SK-N-SH (cell line): ENCODE measurements around the gene PRG3. TPM values are rescaled to one million over a fixed set of nuclear protein-coding genes. Genes with fewer than 3 reads are reported as not detected.

Source experiments
- CTCF ChIA-PET: fragments of 300-600, 350-600 bp; formaldehyde crosslinking; extraction: SDS; loops from one replicate; lab custom pipeline; 2021; lab: Yijun Ruan, JAX
- POLR2A ChIA-PET: fragments of 350-600 bp; sonication (Branson Sonifier 250); formaldehyde crosslinking; extraction: SDS; loops from one replicate; lab custom pipeline; 2020; ENCODE audit warnings: antibody characterized with exemption, inconsistent platforms; lab: Yijun Ruan, JAX
- DNase-seq: peaks from one replicate; pipeline ENCODE4 v3.0.0; 2012
- H2AFZ ChIP-seq: fragments of 200-600 bp; sonication (generic); 2 replicates; pipeline ENCODE4 v1.8.1; 2016; ENCODE audit warnings: antibody characterized with exemption, mild to moderate bottlenecking, low read depth
- H3F3A ChIP-seq: fragments of 200-600 bp; sonication (generic); replicated peaks from 2 replicates; pipeline ENCODE3; 2016; ENCODE audit warnings: antibody characterized with exemption, mild to moderate bottlenecking; ENCODE audit not compliant: insufficient read depth
- H3K27ac ChIP-seq, 2 experiments: fragments of 200-500 bp in 1 of 2; fragments of 200-600 bp in 1 of 2; sonication (Bioruptor generic) in 1 of 2; sonication (generic), shearing (Covaris generic) in 1 of 2; 2 replicates each; pipeline versions ENCODE4 v1.5.1 to v1.6.1; 2014 to 2016; ENCODE audit warnings: low read depth in 2 of 2, inconsistent platforms in 1 of 2, low read length in 1 of 2, mild to moderate bottlenecking in 1 of 2, mixed read lengths in 1 of 2
- H3K27me3 ChIP-seq: fragments of 200-600 bp; sonication (generic), shearing (Covaris generic); 2 replicates; pipeline ENCODE4 v1.6.1; 2016; ENCODE audit warnings: mixed run types; ENCODE audit not compliant: insufficient read depth
- H3K36me3 ChIP-seq, 2 experiments: fragments of 200-500 bp in 1 of 2; fragments of 200-600 bp in 1 of 2; sonication (Bioruptor generic) in 1 of 2; sonication (generic) in 1 of 2; replicated peaks in 1 of 2; 2 replicates each; pipeline versions ENCODE3 to v1.5.1; 2014 to 2016; ENCODE audit warnings: low read length in 1 of 2, mild to moderate bottlenecking in 1 of 2; ENCODE audit not compliant: insufficient read depth in 2 of 2, control insufficient read depth in 1 of 2
- H3K4me1 ChIP-seq, 2 experiments: fragments of 200-500 bp in 1 of 2; fragments of 200-600 bp in 1 of 2; sonication (Bioruptor generic) in 1 of 2; sonication (generic), shearing (Covaris generic) in 1 of 2; 2 replicates each; pipeline versions ENCODE4 v1.5.1 to v1.6.1; 2014 to 2016; ENCODE audit warnings: low read depth in 1 of 2, low read length in 1 of 2, mixed run types in 1 of 2; ENCODE audit not compliant: insufficient read depth in 2 of 2, control insufficient read depth in 1 of 2
- H3K4me2 ChIP-seq: fragments of 200-600 bp; sonication (generic), shearing (Covaris generic); 2 replicates; pipeline ENCODE4 v1.6.1; 2017; ENCODE audit warnings: mixed run types
- H3K4me3 ChIP-seq, 2 experiments: fragments of 200-500 bp in 1 of 2; fragments of 200-600 bp in 1 of 2; sonication (Bioruptor generic) in 1 of 2; sonication (generic), shearing (Covaris generic) in 1 of 2; 2 replicates each; pipeline versions ENCODE4 v1.5.1 to v1.8.1; 2014 to 2016; ENCODE audit warnings: low read depth in 2 of 2, inconsistent platforms in 1 of 2, low read length in 1 of 2, mild to moderate bottlenecking in 1 of 2, mixed read lengths in 1 of 2, moderate library complexity in 1 of 2
- H3K79me2 ChIP-seq: fragments of 200-600 bp; sonication (generic); 2 replicates; pipeline ENCODE4 v1.8.1; 2017; ENCODE audit warnings: mild to moderate bottlenecking; ENCODE audit not compliant: insufficient read depth
- H3K9ac ChIP-seq: fragments of 200-600 bp; sonication (generic); 2 replicates; pipeline ENCODE4 v1.6.1; 2017; ENCODE audit warnings: mixed run types
- H3K9me2 ChIP-seq: fragments of 200-600 bp; sonication (generic); 2 replicates; pipeline ENCODE4 v1.6.1; 2017; ENCODE audit warnings: mixed run types
- H3K9me3 ChIP-seq: fragments of 200-600 bp; sonication (generic); 2 replicates; pipeline ENCODE4 v1.6.1; 2017; ENCODE audit warnings: mixed run types, mild to moderate bottlenecking, moderate library complexity
- H4K20me1 ChIP-seq: fragments of 200-600 bp; sonication (generic); 2 replicates; pipeline ENCODE4 v1.6.1; 2017; ENCODE audit warnings: mild to moderate bottlenecking, mixed run types; ENCODE audit not compliant: insufficient read depth
- ELF1 ChIP-seq: IDR thresholded peaks from 2 replicates; pipeline ENCODE4 v1.4.0; 2012
- EP300 ChIP-seq, 2 experiments: IDR thresholded peaks; 2 replicates each; pipeline versions ENCODE4 v1.4.0 to v1.6.1; 2012; ENCODE audit warnings: borderline replicate concordance in 1 of 2, low read depth in 1 of 2, low read length in 1 of 2
- FOSL2 ChIP-seq: IDR thresholded peaks from 2 replicates; pipeline ENCODE4 v1.4.0; 2012; ENCODE audit warnings: low read depth, mild to moderate bottlenecking, moderate library complexity, borderline replicate concordance
- GATA2 ChIP-seq: sonication (generic); formaldehyde crosslinking; IDR thresholded peaks from 2 replicates; pipeline ENCODE4 v1.5.0; 2020; ENCODE audit warnings: mild to moderate bottlenecking, missing genetic modification reagents
- JUND ChIP-seq: IDR thresholded peaks from 2 replicates; pipeline ENCODE4 v1.4.0; 2012
- MXI1 ChIP-seq: IDR thresholded peaks from 2 replicates; pipeline ENCODE4 v1.6.1; 2012; ENCODE audit warnings: mild to moderate bottlenecking, low read depth, low read length, improper control_type of control experiment
- NRF1 ChIP-seq: IDR thresholded peaks from 2 replicates; pipeline ENCODE4 v1.6.1; 2012; ENCODE audit warnings: low read depth, mild to moderate bottlenecking, low read length
- POLR2AphosphoS5 ChIP-seq: IDR thresholded peaks from 2 replicates; pipeline ENCODE4 v1.6.1; 2012; ENCODE audit warnings: low read depth, low read length
- RAD21 ChIP-seq: IDR thresholded peaks from 2 replicates; pipeline ENCODE4 v1.6.1; 2012; ENCODE audit warnings: mild to moderate bottlenecking, low read length
- RFX5 ChIP-seq: IDR thresholded peaks from 2 replicates; pipeline ENCODE4 v1.6.1; 2012; ENCODE audit warnings: mild to moderate bottlenecking, improper control_type of control experiment, low read length
- RXRA ChIP-seq: IDR thresholded peaks from 2 replicates; pipeline ENCODE4 v1.4.0; 2012; ENCODE audit warnings: low read depth, mild to moderate bottlenecking, borderline replicate concordance
- TAF1 ChIP-seq: IDR thresholded peaks from 2 replicates; pipeline ENCODE4 v1.6.1; 2012; ENCODE audit warnings: low read depth, mild to moderate bottlenecking, low read length, moderate library complexity, borderline replicate concordance
- TCF12 ChIP-seq: IDR thresholded peaks from 2 replicates; pipeline ENCODE4 v1.4.0; 2012
- YY1 ChIP-seq: IDR thresholded peaks from 2 replicates; pipeline ENCODE4 v1.4.0; 2012; ENCODE audit warnings: low read depth, mild to moderate bottlenecking
- WGBS: methylation state at CpG from one replicate; pipeline ENCODE4 v1.1.6; 2017; ENCODE audit warnings: low lambda C conversion rate; 5-methylcytosine and 5-hydroxymethylcytosine counted together
- polyA plus RNA-seq, 3 experiments: library from polyadenylated mRNA; depleted of rRNA; stranded (reverse); fragments of >200 nt; gene quantifications; 2 replicates each; pipeline ENCODE4 v1.2.3, GENCODE V29; 2012
- TF ChIP-seq, protein P1 (sequence below): IDR thresholded peaks from 2 replicates; pipeline ENCODE4 v1.4.0; 2012; ENCODE audit warnings: low read depth, borderline replicate concordance
- TF ChIP-seq, protein P2 (sequence below): IDR thresholded peaks from 2 replicates; pipeline ENCODE4; 2012
- TF ChIP-seq, protein P3 (sequence below): IDR thresholded peaks from 2 replicates; pipeline ENCODE4 v1.6.1; 2012; ENCODE audit warnings: mild to moderate bottlenecking, low read depth, low read length, moderate library complexity
- TF ChIP-seq, protein P4 (sequence below): fragments of 150-350 bp; IDR thresholded peaks from 2 replicates; pipeline ENCODE4 v1.6.1; 2017; ENCODE audit warnings: antibody characterized with exemption, low read length, low read depth, borderline replicate concordance
- TF ChIP-seq, protein P5 (sequence below): IDR thresholded peaks from 2 replicates; pipeline ENCODE4 v1.4.0; 2012; ENCODE audit warnings: low read depth, borderline replicate concordance

PRG3 gene
- polyA plus RNA-seq, 1 of the 3 experiments (the other 2 are of a cell fraction), result not detected

DNA sequence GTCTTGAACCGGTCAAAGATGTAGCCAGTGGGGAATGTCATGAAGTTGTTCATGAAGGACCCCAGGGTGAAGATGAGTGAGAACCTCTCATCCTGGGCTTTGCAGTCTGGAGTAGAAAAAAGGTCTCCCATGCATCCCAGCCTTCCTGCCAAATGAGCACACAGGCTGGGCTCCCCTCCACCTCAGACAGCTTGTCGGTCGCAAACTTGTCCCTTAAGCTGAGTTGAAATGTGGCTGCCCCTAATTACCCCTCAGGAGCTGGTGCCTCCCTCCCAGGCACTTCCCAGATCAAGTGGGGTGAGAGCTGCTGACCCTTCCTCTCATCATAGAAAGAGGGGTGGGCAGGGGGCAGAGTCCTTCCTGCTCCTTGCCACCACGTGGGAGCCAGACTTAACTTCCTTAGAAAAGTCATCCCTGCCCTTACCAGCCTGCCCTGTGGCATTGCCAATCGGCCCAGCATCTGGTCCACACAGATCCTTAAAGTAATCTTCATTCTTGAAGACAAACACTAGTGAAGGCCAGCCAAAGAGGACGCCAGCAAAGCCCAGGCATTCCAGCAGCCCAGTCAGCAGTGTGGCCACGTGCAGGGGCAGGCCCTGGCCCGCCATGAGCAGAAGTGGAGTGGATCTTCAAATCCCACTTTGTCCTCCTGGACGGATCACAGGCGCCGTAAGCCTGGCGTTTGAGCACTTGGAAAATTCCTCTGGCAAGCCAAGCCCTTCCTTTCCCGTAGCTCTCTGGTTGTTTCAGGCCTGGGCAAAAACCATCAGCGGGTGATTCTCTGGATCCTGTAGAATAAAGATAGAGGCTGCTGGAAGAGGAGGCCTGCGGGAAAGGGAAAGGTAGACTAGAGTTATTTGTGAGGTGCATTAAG is 44.9 kb upstream of the PRG3 start:
- Histone ChIP-seq H4K20me1 (no peaks in the 10 kb centered on the region), H3K9me3 (no peaks in the 10 kb centered on the region), H3K36me3 (no peaks in the 10 kb centered on the region), H3K79me2 (no peaks in the 10 kb centered on the region), H3F3A (no peaks in the 10 kb centered on the region), H2AFZ (no peak overlapping the region), H3K4me2 (no peak overlapping the region), H3K9me2 (no peaks in the 10 kb centered on the region), H3K4me1 (peaks cover 23 to 24% of the 10 kb centered on the region in 2 experiments; a peak in 2 of 4 replicates), H3K27ac (no peak overlapping the region), H3K27me3 (no peaks in the 10 kb centered on the region; the same call in 1 of the 2 replicates), H3K4me3 (no peak overlapping the region; a peak in 1 of 4 replicates), H3K9ac (no peak overlapping the region)
- ChIA-PET CTCF (interaction anchor here (0.6 to 6.3 kb wide), 3 partner anchors 32 to 83 kb away, joined by 3 to 26 read pairs (median 3); no protein-coding TSS in a partner anchor), POLR2A (no interaction called here)
- DNase-seq, result no peak
- 77% methylated on average over 14 of the region's 15 CpGs for WGBS
- TF ChIP-seq JUND (no peak), RXRA (no peak), MXI1 (no peak), YY1 (no peak), GATA2 (CRISPR knock-in tag) (no peak), RFX5 (no peak), EP300 (IDR thresholded peaks at IDR 0.05; ENCODE audit: borderline replicate concordance in 1 of 2, low read depth in 1 of 2, low read length in 1 of 2) (no peak), NRF1 (no peak), POLR2AphosphoS5 (no peak), TAF1 (no peak), TCF12 (no peak), RAD21 (no peak), ELF1 (no peak), FOSL2 (no peak)
- TF ChIP-seq, protein P1, sequence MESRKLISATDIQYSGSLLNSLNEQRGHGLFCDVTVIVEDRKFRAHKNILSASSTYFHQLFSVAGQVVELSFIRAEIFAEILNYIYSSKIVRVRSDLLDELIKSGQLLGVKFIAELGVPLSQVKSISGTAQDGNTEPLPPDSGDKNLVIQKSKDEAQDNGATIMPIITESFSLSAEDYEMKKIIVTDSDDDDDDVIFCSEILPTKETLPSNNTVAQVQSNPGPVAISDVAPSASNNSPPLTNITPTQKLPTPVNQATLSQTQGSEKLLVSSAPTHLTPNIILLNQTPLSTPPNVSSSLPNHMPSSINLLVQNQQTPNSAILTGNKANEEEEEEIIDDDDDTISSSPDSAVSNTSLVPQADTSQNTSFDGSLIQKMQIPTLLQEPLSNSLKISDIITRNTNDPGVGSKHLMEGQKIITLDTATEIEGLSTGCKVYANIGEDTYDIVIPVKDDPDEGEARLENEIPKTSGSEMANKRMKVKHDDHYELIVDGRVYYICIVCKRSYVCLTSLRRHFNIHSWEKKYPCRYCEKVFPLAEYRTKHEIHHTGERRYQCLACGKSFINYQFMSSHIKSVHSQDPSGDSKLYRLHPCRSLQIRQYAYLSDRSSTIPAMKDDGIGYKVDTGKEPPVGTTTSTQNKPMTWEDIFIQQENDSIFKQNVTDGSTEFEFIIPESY, result no peak
- TF ChIP-seq, protein P2, sequence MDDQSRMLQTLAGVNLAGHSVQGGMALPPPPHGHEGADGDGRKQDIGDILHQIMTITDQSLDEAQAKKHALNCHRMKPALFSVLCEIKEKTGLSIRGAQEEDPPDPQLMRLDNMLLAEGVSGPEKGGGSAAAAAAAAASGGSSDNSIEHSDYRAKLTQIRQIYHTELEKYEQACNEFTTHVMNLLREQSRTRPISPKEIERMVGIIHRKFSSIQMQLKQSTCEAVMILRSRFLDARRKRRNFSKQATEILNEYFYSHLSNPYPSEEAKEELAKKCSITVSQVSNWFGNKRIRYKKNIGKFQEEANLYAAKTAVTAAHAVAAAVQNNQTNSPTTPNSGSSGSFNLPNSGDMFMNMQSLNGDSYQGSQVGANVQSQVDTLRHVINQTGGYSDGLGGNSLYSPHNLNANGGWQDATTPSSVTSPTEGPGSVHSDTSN, result no peak
- TF ChIP-seq, protein P3, sequence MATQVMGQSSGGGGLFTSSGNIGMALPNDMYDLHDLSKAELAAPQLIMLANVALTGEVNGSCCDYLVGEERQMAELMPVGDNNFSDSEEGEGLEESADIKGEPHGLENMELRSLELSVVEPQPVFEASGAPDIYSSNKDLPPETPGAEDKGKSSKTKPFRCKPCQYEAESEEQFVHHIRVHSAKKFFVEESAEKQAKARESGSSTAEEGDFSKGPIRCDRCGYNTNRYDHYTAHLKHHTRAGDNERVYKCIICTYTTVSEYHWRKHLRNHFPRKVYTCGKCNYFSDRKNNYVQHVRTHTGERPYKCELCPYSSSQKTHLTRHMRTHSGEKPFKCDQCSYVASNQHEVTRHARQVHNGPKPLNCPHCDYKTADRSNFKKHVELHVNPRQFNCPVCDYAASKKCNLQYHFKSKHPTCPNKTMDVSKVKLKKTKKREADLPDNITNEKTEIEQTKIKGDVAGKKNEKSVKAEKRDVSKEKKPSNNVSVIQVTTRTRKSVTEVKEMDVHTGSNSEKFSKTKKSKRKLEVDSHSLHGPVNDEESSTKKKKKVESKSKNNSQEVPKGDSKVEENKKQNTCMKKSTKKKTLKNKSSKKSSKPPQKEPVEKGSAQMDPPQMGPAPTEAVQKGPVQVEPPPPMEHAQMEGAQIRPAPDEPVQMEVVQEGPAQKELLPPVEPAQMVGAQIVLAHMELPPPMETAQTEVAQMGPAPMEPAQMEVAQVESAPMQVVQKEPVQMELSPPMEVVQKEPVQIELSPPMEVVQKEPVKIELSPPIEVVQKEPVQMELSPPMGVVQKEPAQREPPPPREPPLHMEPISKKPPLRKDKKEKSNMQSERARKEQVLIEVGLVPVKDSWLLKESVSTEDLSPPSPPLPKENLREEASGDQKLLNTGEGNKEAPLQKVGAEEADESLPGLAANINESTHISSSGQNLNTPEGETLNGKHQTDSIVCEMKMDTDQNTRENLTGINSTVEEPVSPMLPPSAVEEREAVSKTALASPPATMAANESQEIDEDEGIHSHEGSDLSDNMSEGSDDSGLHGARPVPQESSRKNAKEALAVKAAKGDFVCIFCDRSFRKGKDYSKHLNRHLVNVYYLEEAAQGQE, result no peak
- TF ChIP-seq, protein P4, sequence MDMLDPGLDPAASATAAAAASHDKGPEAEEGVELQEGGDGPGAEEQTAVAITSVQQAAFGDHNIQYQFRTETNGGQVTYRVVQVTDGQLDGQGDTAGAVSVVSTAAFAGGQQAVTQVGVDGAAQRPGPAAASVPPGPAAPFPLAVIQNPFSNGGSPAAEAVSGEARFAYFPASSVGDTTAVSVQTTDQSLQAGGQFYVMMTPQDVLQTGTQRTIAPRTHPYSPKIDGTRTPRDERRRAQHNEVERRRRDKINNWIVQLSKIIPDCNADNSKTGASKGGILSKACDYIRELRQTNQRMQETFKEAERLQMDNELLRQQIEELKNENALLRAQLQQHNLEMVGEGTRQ, result no peak
- TF ChIP-seq, protein P5, sequence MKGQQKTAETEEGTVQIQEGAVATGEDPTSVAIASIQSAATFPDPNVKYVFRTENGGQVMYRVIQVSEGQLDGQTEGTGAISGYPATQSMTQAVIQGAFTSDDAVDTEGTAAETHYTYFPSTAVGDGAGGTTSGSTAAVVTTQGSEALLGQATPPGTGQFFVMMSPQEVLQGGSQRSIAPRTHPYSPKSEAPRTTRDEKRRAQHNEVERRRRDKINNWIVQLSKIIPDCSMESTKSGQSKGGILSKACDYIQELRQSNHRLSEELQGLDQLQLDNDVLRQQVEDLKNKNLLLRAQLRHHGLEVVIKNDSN, result no peak
